GM19324 (cell line): ENCODE measurements around the gene SFXN5.

Source experiments
- ATAC-seq: cut with Tn5 transposase; IDR thresholded peaks from one replicate; pipeline ENCODE4 v1.9.1; 2021; ENCODE audit warnings: mild to moderate bottlenecking, moderate library complexity; ENCODE audit not compliant: unreplicated experiment, low FRiP score

The SFXN5 gene

DNA sequence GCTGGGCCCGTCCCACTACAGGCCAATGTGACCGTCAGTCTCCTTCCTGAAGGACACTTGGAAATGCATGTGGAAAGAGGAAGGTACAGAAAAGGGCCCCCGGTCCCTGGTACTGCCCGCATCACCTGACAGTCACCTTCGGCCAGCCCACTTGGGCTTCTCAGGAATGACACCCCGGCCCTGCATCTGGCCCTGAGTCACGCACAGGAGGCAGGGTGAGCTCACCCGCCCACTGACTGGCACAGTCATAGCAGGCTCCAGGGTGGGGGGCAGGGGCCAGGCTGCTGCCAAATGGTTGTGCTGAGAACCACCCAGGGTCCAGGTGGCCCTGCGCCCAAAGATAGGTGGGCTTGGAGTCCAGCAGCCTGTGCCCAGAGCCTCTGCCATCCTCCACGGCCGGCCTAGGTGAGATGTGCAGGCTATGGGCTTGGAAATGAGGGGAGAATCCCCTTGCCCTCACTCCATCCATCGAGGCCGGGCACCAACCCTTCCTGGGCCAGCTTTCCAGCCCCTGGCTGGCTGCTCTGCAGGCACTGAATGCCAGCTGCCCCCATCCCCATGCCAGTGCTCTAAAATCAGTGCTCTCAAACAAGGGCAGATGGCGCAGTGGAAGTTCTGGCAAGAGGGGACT lies 140.1 kb downstream of the SFXN5 start:
- no peak for ATAC-seq

DNA sequence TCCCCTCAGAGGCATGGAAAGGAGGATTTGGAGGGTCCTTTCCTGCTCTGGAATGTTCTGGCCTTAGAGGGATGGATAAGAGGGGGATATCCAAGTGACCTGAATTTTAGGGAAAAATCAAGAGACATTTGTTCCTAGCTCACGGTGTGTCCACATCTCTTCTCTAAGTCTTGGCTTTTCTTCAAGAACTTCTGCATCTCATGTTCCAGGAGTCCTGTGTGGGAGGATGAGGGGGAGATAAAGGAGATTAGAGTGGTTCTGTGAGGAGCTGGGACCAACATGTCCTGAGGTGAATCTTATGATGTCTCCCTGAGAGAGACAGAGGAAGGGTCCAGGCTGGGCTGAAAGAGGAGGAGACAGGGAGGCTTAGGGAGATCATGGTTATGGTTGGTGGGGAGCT lies 142.5 kb downstream of the SFXN5 start:
- no peak for ATAC-seq

DNA sequence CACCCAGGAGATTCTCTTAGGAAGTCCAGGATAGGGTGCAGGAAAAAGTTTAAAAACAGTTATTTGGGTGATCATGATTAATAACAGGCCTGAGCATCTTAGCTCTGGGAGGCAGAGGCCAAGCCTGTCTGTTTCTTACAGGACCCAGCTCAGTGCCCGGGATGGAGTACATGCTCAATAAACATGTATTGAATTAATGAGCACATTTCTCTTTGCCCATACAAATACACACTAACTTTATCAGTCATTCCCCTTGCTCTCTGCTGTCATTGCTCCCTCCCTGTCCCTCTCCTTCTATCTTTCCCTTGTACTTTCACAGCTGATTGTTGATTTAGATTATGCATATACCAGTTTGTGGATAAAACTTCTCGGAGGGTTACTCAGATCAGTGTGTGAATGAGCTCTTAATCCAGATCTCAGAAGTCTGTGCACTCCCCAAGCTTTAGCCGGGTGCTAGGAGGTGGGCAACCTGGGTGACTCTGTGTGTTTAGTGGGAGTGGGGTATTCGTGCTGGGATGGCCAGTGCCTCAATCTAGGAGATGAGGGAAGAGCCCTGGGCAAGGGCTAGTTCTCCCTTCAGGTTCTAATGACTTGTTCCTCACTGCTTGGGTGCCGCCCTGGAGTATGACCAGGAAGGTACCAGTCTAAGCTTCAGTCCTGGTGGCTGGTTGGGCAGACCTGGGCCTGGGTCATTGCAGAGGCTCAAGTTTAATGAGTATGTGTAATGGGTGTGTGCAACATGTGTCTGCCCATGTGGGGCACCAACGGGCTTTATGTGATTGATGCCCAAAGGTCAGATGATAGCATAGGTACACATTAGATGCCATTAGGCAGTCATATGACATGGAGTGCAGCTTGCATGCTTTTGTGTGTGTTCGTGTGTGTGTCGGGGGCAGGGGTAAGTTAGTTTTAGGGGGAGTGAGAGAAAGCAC lies 143.6 kb downstream of the SFXN5 start:
- no peak for ATAC-seq

DNA sequence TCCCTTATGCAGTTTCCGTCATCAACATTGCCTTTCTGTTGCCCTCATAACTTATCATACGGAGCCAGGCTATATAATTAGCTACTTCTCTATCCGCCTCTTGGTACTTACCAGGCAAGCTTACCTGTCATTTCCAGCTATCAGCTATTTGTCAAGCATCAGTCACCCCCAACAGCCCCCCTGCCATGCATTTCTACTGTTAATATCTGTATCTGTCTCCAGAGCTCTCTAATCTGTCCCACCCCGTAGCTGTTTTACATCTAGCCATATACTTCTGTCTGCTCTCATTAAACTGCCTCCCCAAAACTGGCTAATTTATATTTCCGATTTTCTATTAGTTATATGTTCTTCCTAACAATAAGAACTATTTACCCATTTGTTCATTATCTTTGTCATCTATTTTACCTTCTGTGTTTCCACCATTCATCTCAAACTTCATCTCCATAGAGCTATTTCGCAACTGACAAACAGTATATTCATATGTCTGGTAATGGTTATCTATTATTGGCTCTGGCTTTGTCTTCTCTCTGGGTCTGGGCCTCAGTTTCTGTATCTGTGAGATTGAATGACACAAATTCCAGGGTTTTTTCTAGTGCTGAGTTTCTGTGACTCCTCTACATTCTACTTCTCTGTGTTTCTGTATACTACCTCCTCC lies 144.6 kb downstream of the SFXN5 start:
- ATAC-seq: no peak

DNA sequence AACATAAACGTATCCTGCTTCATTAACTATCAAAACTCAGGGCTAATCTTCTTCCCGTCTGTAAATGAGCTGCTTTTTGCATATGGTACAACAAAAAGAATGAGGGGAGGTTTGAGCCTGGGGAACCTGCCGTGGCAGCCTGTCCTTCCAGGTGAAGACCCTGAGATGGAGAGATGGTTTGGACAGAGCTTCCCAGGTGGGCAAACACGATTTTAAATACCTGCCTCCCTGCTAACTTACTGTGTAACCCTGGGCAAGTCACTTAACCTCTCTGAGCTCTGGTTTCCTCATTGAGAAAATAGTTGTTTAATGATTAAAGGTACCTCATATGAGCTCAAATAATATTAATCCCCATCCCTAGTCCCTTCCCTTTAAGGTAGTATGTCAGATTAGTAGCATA lies 145.1 kb downstream of the SFXN5 start:
- ATAC-seq: no peak

DNA sequence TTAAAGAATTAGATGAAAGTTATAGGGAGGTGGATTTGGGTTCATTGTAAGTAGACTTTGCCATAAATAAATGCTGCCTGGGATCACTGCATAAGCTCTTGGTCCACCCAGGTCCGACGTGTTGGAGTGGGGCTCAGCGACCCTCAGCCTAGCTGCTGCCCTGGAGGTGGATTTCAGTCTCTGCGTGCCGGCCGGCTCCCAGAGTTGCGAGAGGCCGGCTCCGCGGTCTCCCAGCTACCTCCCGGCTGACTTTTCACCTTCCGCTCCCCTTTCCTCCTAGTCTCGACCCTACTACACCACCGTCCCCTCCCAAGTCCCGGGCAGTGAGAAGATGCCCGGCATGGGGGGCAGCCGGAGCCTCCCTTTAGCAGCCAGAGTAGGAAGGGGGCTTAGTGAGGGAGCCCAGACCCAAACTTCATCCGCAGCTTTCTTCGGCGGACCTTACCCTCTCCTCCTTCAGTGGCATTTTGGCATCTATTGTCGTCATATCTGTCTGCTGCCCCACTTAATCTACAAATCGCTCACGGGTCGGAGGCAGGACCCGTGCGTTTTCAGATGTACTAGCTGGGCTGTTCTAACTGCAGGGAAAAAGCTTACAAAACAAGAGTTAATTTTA lies 146.1 kb downstream of the SFXN5 start:
- ATAC-seq: no peak

DNA sequence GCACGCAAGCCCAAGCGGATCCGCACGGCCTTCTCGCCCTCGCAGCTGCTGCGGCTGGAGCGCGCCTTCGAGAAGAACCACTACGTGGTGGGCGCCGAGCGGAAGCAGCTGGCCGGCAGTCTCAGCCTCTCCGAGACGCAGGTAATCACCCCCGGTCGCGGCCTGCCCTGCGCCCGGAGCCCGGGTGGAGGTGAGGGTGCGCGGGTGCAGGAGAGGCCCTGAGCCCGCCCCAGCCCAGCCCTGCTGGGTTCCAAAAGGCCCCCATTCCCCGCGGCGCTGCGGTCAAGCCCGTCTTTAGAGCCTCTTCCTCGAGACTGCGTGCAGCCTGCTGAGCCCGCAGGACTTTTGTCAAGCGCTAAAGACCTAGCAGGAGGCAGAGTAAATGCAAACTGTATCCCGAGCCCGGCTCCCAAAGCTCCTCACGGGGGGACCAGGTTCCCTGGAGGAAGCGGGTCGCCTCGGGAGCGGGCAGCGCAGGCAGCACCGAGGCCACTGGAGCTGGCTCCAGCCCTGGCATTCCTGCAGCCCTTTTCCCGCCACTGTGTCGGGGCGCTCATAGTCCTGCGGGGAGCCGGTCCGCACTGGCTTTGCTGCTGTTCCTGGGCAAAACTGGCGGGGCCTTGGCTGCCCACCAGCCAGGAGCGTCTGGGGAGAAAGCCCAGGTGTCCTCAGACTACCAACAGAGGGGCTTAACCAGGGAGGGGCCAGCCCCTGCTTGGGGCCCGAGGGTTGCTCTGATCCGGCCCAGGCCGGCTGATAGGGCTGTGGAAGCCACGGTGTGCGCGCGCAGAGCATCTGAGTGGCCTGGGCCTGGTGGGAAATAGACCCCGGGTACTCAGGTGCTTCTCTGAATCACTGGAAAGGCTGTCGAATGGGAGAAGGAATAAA lies 146.9 kb downstream of the SFXN5 start:
- ATAC-seq: peak; percentile 40

DNA sequence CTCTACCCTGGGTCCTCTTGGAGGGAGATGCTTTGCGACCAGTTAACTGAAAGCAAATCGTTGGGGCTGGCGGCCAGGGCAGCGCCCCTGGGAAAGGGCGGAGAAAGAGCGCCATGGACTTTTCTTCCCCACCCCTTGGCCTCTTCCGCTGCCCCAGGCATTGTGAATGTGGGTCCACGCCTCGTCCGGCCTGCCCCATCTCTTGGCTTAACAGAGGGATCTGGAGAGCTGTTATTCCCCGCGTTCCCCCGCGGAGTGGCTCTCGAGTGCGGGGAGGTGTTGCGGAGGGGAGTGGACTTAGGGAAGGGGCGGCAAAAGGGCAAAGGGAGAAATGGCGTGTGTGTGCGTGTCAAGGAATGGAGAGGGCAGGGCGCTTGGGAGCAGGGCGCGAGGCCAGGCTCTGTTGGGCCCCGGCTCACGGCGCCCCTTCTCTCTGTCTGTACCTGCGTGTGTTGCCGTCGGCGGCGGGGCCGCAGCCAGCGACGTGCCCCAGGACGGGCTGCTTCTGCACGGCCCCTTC lies 147.6 kb downstream of the SFXN5 start:
- ATAC-seq: no peak

DNA sequence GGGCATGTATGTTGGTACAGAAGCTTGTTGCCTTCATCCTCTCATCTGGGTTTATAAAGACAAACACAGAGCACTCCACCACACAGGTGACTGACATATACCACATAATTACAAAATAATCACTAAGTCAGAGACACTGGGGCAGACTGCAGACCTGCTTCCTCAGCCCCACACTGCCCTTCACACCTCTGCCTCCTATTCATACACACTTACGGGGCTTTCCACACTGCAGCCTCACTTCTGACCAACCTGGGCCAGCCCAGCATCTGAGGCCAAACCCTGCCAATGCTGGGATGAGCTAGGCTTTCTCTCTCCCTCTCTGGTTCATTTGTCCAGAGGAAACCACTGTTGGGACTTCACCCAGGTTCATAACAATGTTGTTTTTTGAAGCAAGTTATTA lies 149.7 kb downstream of the SFXN5 start:
- no peak for ATAC-seq

DNA sequence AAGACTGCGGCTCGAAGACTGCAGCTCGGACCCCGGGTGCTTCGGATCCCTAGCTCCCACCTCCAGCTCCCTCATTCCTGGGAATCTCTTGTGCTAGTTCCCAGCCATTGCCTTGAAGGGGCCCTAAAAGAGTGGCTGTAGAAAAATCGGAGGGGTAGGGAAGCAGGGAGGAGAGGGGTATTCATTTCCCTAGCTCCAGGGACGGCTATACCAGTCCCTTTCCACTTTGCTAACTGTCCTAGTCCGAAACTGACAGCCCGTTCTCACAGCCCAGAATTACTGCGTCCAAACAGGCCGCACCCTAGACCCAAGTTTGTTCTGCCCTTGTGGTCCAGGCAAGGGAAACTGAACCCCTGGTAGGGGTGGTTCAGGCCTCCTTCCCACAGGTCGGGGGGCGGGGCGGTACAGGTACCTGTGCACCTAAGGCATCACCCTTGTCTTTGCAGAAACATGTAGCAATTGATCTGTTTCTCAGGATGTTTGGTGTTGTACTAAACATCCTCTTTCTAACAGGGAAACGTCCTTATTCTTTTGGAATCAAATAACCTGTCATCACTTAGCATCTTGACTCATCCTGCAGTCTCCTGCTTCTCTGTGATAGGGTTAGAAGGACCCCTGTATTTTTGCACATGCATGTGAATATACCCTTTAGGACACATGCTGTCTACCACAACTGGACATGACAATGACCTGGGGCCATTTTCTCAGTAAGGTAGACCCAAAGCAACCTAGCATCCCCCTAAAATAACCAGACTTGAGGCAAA lies 150.2 kb downstream of the SFXN5 start:
- ATAC-seq: no peak

DNA sequence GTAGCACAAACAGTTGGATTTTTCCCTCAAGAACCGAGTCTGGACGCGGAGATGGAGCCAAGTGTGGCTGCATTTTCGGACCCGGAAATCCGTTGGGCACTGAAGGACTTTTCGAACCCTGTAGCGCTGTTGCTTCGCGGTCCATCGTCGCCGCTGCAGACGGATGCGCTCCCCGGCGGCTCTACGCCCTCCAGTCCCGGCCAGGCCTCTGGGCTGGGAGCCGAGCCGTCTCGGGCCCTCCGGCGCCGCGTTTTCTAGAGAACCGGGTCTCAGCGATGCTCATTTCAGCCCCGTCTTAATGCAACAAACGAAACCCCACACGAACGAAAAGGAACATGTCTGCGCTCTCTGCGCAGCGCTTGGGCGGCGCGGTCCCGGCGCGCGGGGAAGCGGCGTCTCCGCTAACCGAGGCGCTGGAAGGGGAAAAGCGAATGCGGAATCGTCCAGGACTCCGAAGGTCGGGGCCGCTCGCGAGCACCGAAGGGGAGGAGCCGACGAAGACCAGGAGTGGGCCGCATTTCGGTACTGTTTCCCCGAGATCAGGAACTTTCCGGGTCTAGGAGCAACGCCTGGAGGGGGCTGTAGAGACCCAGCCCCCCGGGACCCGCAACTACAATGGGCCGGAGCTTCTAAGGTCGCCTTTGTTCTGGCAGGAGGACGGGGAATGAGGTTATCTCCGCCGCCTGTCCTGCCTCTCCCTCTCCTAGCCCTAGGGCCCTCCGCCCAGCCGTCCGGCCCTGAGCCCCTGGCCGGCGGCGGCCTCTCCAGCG lies 151.0 kb downstream of the SFXN5 start:
- ATAC-seq: no peak

DNA sequence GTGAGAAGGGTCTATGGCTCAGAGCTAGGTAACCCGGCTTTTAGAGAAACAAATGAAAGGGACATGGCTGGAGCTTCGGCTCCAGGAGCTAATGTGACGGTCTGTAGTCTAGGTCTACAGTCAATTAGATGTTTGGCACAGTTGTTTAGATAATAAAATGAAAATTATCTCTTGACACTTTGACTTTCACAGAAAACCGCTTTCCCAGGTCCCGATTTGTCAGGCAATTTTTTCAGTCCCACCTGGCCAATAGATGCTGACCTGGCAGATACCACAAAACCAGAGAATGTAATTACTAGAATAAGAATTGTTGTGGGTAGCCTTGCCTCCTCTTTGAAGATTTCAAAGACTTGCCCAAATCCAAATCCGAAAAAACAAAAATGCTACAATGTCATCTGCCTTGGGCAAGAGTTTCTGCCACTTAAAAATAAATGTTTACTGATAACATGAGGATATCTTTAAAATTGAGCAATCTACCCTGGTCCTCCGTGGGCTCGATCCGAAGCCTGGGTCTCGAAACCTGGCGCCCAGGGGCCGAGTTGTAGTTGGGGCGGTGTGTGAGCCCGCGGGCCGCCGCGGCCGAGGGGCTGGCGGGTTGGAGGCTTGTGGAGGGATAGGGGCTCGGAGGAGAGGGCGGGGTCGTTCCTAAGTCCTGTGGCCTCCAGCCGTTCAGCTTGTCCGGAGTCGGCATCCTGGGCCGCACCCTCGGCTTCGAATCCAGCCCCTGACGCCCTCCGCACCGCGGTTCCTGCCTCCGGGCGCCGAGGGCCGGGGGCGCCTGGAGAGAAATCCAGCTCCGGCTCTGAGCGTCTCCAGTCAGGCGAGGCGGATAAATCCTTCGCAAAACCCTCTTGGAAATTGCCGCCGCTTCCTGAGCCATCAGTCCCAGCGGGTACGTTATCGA lies 151.8 kb downstream of the SFXN5 start:
- no peak for ATAC-seq

DNA sequence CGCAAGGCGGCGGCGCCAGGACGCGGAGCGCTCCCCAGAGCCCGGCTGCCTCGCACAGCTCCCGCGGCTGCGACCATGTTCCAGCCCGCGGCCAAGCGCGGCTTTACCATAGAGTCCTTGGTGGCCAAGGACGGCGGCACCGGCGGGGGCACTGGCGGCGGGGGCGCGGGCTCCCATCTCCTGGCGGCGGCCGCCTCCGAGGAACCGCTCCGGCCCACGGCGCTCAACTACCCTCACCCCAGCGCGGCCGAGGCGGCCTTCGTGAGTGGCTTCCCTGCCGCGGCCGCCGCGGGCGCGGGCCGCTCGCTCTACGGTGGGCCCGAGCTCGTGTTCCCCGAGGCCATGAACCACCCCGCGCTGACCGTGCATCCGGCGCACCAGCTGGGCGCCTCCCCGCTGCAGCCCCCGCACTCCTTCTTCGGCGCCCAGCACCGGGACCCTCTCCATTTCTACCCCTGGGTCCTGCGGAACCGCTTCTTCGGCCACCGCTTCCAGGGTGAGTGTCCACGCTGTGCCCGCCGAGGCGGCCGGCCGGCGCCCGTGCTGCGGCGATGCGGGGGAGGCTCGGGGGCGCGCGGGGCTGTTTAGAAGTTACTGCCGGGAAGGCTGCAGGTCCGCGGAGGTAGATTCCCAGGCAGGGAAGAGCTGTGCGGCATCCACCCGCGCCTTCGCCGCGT lies 153.5 kb downstream of the SFXN5 start:
- ATAC-seq: no peak

DNA sequence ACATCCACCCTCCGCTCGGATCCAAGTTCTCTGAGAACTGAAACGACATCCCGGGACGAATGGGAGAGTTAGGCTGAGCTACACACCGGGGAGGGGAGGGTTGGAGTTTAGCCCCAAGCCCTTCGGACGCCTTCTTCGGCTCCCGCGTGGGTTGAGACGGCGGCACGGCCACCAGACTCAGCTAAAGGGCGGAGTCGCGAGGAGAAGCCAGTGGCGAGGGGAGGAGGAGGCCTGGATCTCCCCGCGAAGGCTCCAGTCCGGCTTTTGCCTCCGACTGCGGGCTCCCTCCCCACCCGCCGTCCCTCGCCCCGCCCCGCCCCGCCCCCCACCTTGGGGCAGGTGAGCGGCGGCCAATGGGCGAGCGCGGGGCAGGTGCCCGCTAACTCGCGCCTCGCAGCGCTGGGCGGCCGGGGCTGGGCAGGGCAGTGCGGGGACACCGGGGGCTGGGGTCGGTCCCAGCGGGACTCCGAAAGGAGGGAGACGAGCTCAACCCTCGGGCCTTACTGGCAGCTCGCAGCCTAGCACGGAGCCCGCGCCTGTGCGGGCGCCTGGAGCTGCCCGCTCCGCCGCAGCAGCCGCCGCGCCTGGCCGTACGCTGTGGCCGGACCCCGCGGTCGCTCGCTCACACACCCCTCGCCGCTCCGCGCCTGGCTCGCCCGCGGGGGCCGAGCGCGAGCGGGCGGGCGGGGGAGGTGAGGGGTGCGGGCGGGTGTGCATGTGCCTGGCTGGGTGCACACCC lies 154.2 kb downstream of the SFXN5 start, which contains the start of gene EMX1:
EMX1 (plus strand) TSS at position 382 of the 739 bp plus-strand sequence; CDS start at position 716, 334 bp downstream.
- peak; percentile 57 for ATAC-seq

DNA sequence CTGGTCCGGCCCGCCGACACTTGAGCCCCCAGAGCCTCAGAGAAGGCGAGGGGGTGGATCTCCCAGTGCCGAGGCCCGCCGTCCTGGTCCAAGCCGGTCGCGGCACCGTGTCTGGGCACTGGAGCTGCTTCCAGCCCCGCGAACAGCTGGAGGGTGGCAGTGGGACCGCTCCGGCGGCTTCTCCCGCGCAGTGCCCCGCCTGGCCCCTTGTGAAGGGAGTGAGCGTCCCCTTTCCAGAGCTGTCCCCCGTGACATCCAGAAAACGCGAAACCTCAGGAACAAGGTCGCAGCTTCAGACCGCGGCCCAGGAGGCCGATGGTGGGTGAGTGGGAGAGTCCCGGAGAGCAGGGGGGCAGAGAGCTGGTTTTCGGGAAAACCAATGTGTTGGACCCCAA lies 154.8 kb downstream of the SFXN5 start:
- no peak for ATAC-seq
